ENCODE data around the gene MAML1.
"Not testable (repeated sequence)": the region's sequence is repeated elsewhere in the genome, so short reads cannot be mapped to it uniquely, and the experiment has no call there.

Gene MAML1

GRCh38 chr5:179769796-179770195 is 37.2 kb downstream of the MAML1 start:
- DNase-seq, result no peak

GRCh38 chr5:179771311-179771895 is 38.8 kb downstream of the MAML1 start:
- no peak for DNase-seq

GRCh38 chr5:179772351-179772750 is 39.7 kb downstream of the MAML1 start:
- DNase-seq, result no peak

GRCh38 chr5:179773686-179774040 is 41.0 kb downstream of the MAML1 start:
- no peak for DNase-seq

GRCh38 chr5:179774442-179774841 is 41.8 kb downstream of the MAML1 start:
- DNase-seq, result no peak

- no peak for DNase-seq
These were observed 43.9 kb downstream of the MAML1 start for GRCh38 chr5:179776411-179776938.

- no peak for DNase-seq
These were observed 44.8 kb downstream of the MAML1 start for GRCh38 chr5:179777456-179777855.

- DNase-seq, result no peak
These were observed 45.3 kb downstream of the MAML1 start for GRCh38 chr5:179777909-179778308.

- no peak for DNase-seq
These were observed 46.0 kb downstream of the MAML1 start for GRCh38 chr5:179778591-179778990.

GRCh38 chr5:179779826-179780225 is 47.2 kb downstream of the MAML1 start:
- no peak for DNase-seq

- DNase-seq, result no peak
These were observed 47.7 kb downstream of the MAML1 start for GRCh38 chr5:179780362-179780761.

GRCh38 chr5:179781846-179782245 is 49.2 kb downstream of the MAML1 start:
- DNase-seq, result no peak

- no peak for DNase-seq
These were observed 50.5 kb downstream of the MAML1 start for GRCh38 chr5:179783128-179783527.

GRCh38 chr5:179786861-179787260 is 54.2 kb downstream of the MAML1 start:
- no peak for DNase-seq

- DNase-seq, result no peak
These were observed 55.7 kb downstream of the MAML1 start for GRCh38 chr5:179788193-179788854.

GRCh38 chr5:179789278-179789677 is 56.7 kb downstream of the MAML1 start:
- DNase-seq, result not testable (repeated sequence)

GRCh38 chr5:179791881-179792611 is 59.4 kb downstream of the MAML1 start:
- no peak for DNase-seq

- DNase-seq, result no peak
These were observed 60.2 kb downstream of the MAML1 start for GRCh38 chr5:179792612-179793467.

- DNase-seq, result peak; percentile 21
These were observed 61.0 kb downstream of the MAML1 start, which contains the start of gene LTC4S for GRCh38 chr5:179793468-179794139. TSS of gene LTC4S (plus strand) at chr5:179793986. CDS start at chr5:179794081, 95 bp downstream.

- no peak for DNase-seq
These were observed 61.5 kb downstream of the MAML1 start for GRCh38 chr5:179794171-179794570.

GRCh38 chr5:179794575-179794974 is 62.0 kb downstream of the MAML1 start:
- DNase-seq, result no peak
